Activated CD8-positive, alpha-beta memory T cell treated with anti-CD3 and anti-CD28 coated beads, Interleukin-2, amount 50 U/mL, for 1 hour (primary cell): Measurements from ENCODE around the gene SLC44A3.
"Not testable (repeated sequence)": the region's sequence is repeated elsewhere in the genome, so short reads cannot be mapped to it uniquely, and the experiment has no call there.

Source experiments
- DNase-seq: peaks from one replicate; pipeline ENCODE4 v3.0.0-alpha.2; 2020; ENCODE audit errors: extremely low read depth

SLC44A3 gene

GRCh38 chr1:94935034-94935433, 114.9 kb downstream of the SLC44A3 start:
- no peak for DNase-seq

DNA sequence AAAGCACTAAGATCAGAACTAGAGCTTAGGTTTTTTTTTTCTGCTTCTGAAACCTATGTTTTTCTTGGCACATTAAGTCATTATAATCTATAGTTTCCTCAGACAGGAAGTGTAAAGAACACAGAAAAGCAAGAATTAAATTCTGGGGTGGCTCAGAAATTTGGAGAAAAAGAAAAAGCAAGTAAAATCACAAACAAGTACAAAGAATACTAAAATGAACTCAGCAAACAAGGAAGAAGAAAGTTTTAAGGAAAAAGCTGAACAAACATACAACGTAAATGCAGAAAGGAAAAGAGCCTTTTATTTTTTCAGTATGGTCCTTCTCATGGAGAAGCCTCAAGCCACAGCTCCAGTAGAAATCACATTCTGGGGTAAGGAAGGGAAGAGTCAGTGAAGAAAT, 115.3 kb downstream of the SLC44A3 start:
- DNase-seq = no peak

- DNase-seq = no peak
These were observed 116.9 kb downstream of the SLC44A3 start for GRCh38 chr1:94936861-94937620.

- no peak for DNase-seq
These were observed 117.7 kb downstream of the SLC44A3 start for GRCh38 chr1:94937820-94938219.

- no peak for DNase-seq
These were observed 120.6 kb downstream of the SLC44A3 start for GRCh38 chr1:94940738-94941137.

DNA sequence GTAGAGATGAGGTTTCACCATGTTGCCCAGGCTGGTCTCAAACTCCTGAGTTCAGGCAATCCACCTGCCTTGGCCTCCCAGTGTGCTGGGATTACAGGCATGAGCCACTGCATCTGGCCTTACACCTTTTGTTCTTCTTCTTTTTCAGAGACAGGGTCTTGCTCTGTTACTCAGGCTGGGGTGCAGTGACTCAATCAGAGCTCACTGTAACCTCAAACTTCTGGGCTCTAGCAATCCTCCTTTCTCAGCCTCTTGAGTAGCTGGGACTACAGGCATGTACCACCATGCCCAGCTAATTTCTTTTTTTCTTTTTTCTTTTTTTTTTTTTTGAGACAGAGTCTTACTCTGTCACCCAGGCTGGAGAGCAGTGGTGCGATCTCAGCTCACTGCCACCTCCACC, 121.3 kb downstream of the SLC44A3 start:
- DNase-seq = not testable (repeated sequence)

DNA sequence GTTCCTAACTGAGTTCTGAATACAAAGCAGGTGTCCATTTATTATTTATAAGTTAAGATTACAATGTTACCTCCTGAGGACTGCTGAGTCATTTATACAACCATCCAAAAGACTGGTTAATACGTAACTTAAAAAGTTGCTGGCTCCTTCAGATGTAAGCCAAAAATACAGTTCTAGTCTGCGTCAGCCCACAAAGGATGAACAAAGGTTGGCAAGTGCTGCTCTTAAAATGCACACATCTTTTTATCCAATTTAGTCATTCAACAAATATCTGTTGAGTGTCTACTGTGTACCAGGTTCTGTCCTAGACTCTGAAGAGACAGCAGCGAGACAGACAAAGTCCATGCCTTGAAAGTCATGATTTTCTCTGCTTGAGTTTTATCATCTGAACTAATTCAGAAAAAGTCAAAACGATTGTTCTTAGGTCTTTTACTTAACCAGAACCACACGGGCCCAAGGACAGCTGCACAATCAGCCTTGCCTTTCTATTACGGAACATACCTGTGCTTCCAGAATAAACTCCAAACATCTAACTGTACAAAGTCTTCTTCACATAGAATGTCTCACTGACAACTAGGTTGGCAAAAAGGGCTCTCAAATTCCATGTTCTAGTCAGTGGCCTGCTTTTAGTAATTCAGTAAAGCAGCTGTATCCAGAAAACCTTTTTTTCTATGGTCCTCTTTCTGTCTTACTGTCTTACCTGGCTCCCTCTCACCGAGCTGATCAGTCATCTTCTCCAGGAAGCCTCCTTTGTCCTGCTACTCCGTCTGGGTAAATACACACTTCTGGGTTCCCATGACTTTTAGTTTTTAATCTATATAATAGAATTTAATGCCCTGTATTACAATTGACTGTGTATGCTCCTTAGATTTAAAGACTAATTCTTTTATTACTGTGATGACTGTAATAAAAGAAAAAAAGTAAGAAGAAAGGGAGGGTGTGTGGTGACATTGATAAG, 122.3 kb downstream of the SLC44A3 start:
- no peak for DNase-seq
